Amniotic epithelial cell (primary cell): ENCODE results near the gene SERTM1.
A peak's percentile ranks its signal among the peaks of the same experiment; 100 is the strongest.

ENCODE experiments used
- DNase-seq: peaks from one replicate; pipeline ENCODE4 v3.0.0-alpha.2; 2010; ENCODE audit warnings: low read depth

Gene SERTM1

DNA sequence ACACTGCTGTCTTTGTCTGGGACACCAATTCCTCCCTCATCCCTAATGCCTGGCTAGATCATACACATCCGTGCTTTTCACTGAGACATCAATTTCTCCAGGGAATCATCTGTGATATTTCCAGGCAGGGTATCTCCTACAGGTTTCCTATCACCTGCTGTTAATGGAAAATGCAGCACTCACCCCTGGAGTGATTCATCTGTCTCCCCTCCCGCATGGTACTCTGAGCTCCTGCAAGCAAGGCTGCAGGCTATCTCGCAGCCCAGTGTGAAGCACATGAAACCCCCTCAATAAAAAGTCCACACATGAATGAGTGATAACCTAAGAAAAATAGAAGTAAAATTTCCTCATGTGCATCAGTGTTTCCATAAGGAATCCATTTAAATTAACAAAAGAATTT lies 38.5 kb downstream of the SERTM1 start:
- DNase-seq = no peak

DNA sequence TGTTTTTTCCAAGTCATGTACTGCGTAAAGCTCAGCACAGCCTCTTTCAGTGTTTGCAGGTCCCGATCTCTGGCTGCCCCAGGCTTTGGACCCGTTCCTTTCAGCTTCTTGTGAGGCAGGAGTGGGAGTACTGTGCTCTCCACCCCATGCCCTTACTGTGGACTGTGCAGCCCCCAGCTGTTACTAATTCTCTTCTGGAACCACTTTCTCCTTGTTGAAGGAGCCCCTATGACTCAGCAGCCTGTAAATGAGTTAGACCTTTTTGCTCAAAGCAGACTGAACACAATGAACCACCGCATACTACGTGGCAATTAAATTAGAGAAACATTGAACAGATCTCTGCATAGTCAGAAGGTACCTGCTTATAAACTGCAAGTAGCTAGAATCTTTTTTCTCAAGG lies 39.0 kb downstream of the SERTM1 start:
- peak; percentile 72 for DNase-seq

DNA sequence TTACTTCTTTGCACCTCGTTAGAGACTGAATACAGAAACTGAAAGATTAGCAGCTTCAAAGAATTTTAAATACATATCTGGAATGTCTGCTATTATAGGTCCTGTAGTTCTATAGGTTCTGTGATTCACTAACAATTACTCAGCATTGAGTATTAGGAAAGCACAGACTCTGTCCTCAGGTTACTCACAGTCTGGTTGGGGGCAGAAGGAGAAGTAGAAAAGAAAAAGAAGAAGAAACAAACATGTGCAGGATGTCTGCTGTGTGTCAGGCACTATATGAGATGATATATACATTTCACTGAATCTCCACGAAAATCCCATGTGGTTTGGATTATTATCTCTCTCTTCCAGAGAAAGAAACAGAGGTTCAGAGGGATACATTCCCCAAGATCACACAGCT lies 40.1 kb downstream of the SERTM1 start:
- DNase-seq = peak; percentile 51

DNA sequence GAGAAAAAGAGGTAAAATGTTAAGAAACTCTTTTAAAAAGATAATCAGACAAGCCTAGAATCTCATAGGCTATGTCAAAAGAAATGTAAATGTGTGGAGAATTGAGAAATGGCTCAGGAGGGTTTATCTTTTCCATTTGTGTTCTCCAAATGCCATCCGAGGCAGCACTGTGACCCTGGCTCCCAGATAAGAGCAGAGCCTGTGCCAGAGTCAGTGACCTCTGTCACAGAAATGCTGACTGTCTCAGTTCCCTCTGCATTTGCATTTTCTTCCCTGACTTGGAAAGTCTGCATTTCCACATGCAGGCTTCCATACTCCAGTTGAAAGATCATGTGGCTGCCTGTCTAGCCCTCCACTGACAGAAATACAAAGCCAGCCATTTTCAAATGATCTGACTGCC lies 42.0 kb downstream of the SERTM1 start:
- no peak for DNase-seq

DNA sequence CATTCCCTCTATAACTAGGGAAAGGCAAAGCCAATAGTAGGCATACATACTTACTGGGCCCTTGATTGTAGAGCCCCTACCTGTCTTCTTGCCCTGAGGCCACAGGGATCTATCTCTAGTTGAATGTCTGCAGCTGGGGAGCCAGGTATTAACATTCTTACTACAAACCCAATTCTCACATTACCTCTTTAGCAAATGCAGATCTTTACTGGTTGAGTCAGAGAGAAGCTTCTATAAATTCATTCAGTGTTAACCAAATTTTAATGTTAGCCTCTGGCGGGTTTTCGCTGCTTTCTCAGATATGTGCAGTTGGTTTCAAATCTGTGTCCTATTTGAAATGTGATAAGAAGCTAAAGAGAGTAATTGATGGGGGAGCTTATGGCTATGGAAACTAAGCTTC lies 43.2 kb downstream of the SERTM1 start:
- DNase-seq = no peak

DNA sequence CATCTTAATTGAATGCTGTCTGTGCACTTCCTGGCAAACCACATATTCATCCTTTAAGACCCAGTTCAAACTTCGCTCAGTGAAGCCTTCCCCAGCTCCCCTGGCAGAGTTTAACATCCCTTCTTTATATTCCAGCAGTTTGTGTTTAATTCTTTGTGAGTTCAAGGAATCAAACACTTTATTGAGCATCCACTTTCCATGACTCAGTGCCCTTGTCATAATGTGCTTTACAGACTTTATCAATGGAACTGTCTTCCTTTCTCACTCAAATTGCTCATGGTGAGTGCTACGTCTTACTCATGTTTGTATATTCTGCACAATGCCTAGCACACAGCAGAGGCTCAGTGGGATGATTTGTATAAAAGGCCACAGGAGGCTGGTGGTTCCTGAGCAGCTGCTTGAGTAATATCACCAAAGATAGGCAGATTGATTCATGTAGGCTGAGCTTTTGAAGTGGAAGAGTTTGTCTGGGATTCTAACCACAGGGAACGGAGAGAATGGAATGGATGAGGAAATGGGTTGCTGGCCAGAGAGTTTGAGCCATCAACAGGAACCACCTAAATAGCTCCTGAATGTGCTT lies 44.2 kb downstream of the SERTM1 start:
- DNase-seq = peak; percentile 88

DNA sequence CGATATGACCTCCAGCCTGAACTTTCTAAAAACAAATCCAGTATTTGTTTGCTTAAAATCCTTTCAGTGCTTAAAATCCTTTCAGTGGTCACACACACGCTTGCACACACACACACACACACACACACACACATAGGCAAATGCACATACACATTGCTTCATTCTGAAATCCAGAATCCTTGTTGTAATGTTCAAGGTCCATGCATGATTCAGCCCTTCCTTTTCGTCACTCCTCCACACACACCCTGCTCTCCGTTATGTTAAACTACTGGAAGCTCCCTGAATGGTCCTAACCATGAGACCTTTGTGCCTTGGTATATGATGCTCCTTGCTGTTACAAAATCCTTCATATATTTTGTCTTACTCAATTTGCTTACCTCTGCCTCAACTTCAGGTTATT lies 44.9 kb downstream of the SERTM1 start:
- DNase-seq = peak; percentile 89

DNA sequence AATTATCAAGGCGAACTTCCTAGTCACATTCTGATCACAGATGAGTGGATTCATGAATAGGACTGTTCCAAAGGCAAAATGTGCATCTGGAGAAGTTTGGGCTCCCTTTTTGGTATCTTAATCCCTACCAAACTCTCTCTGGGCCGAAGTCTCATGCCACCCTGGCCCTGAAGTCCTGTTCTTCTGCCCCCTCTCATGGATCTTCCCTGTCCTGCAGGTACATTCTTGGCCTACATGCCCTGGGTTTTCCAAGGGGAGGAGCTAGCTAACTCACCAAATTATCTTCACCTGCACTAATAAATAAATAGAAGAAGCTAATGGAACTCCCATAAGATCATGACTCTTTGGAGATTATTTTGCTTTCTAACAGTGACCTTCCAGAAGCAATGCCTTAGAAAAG lies 50.3 kb downstream of the SERTM1 start:
- no peak for DNase-seq

DNA sequence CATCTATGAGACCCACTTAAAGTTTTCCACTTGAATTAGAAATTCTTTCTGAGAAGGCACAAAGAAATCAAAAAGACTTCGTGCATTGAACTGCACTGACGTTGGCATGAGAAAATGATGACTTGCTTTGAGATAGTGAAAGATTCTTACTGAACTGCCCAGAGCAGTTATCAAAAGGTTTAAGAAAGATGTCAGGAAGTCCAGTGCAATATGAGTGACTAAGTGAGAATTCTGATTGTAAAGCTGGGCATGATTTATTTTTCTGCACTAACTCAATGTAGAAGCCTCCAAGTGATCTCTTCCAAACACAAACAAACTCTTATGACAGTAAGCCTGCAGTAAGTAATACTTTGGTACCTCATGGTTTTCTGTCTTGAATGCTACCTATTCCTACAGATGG lies 52.1 kb downstream of the SERTM1 start:
- DNase-seq = peak; percentile 74

DNA sequence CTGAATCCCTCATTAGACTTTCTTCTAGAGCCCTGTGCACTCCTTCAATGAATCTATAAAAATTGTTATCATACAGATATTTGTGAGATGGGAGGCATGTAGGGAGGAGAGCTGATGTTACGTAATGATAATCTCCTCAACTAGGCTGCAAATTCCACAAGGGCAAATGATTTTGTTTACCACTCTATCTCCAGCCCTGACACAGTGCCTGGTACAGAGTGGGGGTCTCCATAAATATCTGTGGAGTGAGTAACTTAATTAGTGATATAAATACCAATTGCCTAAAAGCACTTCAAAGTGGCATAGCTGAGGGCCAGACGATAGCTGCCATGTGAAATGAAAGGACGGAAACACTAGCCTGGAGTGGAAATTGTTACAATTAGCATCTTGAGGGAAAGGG lies 54.2 kb downstream of the SERTM1 start:
- peak; percentile 80 for DNase-seq

DNA sequence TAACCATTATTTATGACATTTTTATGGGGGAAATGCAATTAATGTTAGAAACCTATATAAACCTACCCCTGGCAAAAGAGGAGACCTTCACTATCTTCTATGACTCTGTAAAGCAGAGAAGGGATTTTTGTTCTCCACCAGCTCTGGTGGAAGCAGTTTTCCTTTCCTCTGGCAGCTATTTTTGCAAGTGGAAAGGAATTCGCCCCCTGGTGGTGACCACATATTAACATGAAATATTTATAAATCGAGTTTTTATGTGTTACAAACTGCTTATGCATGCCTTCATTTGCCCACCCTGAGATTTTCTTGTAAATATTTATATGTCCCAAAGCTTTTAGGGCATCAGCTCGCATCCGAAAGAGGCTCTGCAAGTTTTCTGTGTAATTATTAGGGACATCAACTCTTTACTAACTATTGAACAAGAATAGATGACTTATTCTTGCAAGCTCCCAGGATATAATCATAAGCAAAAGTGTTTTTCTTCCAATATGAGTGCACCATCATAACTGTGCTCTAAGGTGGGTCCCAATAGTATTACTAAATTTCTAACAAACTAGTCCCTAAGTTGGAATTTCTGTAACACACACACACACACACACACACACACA lies 62.4 kb downstream of the SERTM1 start:
- DNase-seq = peak; percentile 58

DNA sequence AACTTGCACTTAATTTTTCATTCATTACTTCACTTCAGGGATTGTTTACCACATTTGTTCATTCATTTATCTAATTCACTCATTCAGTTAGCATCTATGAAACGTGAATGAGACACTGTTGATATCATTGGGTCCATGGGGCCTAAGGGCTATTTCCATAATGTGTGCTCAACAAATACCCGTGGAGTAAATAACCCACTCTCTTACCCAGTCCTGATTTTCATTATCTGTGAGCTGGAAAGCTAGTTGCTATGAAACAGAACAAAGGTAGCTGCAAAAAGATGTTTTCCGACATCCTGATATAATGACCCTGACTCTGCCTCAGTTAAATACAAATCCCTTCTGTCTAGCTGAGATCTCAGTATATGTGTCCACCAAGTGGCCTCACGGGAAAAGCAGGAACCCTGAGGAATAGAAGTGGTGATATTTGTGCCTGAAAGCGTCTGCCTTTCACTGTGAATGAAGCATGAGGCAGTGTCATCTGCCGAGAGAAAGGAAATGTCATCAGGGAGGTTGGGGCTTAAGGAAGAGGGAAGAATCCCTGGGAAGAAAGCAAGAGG lies 63.8 kb downstream of the SERTM1 start:
- DNase-seq = no peak

DNA sequence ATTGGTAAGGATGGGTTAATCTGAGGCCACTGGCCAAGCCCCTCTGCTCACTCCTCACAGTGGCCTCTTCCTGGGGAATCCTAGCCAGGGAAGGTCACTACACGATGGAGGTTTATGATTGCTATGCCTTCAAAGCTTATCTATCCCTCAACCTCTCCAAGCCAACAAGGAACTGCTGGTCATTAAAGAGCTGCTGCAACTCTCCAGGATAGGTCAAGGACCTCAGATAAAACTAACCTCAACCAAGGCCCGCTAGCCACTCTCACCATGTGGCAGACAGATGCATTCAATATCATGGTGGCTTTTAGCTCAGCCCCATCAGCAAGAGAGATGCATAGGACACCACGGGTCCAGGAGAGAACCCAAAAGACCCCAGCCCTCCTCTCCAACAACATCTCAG lies 71.6 kb downstream of the SERTM1 start:
- DNase-seq = no peak

DNA sequence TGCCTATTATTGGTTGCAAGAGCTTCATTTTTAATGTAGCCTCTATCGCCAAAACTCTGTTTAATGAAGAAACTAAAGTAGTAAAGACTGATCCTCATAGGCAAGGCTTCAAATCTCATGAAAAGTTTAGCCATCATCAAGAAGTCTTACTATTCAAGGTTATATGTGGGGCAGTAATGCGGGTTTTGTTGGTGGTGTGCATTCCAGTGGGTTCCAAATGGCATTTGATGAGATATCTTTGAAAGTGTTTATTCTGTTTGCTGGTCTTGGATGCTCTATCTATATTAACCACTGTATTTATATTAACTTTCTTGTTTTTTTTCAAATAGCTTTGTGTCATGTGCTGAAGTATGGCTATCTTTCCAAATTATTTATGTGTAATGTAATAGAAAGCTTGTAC lies 72.2 kb downstream of the SERTM1 start:
- DNase-seq = peak; percentile 33
